Measurements from ENCODE around the gene FBXO46. TPM values are rescaled to one million over a fixed set of nuclear protein-coding genes. Genes with fewer than 3 reads are reported as not detected.
"Not testable (repeated sequence)": the region's sequence is repeated elsewhere in the genome, so short reads cannot be mapped to it uniquely, and the experiment has no call there.

The FBXO46 gene
- total and polyA plus RNA-seq, 12 donors, result 5.2 to 13.5 (median 9.1) TPM

- no peak for TF ChIP-seq CTCF (IDR thresholded peaks at IDR 0.05)
- 80 to 83% methylated on average over 9 of the region's 9 CpGs for WGBS, 2 donors
- H3K36me3 ChIP-seq, result no peaks in the 10 kb centered on the region
- no peak overlapping the region for H3K27ac ChIP-seq
- H3K4me1 ChIP-seq, result peaks cover 0 to 1% (median 0%) of the 10 kb centered on the region in 9 donors
- intact Hi-C loops (cut with DNase I), result no loop called here
- no peak for ATAC-seq
- H3K27me3 ChIP-seq, result peaks cover 0 to 4% (median 0%) of the 10 kb centered on the region in 7 donors
- no peak overlapping the region for H3K4me3 ChIP-seq
- H3K9me3 ChIP-seq, result no peaks in the 10 kb centered on the region
- DNase-seq, result no peak
Observed at GRCh38 chr19:45757695-45758094, 27.0 kb upstream of the FBXO46 start.

GRCh38 chr19:45754323-45754722 lies 23.6 kb upstream of the FBXO46 start:
- ATAC-seq, result no peak
- no peaks in the 10 kb centered on the region for H3K9me3 ChIP-seq
- no peak for DNase-seq
- TF ChIP-seq CTCF (IDR thresholded peaks at IDR 0.05), result no peak
- H3K36me3 ChIP-seq, result no peaks in the 10 kb centered on the region
- 93 to 95% methylated on average over 8 of the region's 8 CpGs for WGBS, 2 donors
- H3K4me3 ChIP-seq, result no peak overlapping the region
- H3K27me3 ChIP-seq, result peaks cover 0 to 2% (median 0%) of the 10 kb centered on the region in 7 donors
- H3K4me1 ChIP-seq, result no peaks in the 10 kb centered on the region
- no peak overlapping the region for H3K27ac ChIP-seq
- intact Hi-C loops (cut with DNase I), result no loop called here

GRCh38 chr19:45753548-45753947 lies 22.9 kb upstream of the FBXO46 start:
- Histone ChIP-seq H3K4me1 (no peaks in the 10 kb centered on the region), H3K27me3 (no peaks in the 10 kb centered on the region), H3K27ac (no peak overlapping the region), H3K4me3 (no peak overlapping the region), H3K36me3 (no peaks in the 10 kb centered on the region), H3K9me3 (no peaks in the 10 kb centered on the region)
- DNase-seq, result no peak
- intact Hi-C loops (cut with DNase I), result no loop called here
- peak in 1 of 8 donors; percentile 10 for ATAC-seq
- 69% methylated on average over 6 of the region's 6 CpGs for WGBS, 2 donors
- TF ChIP-seq CTCF (IDR thresholded peaks at IDR 0.05), result no peak

DNA sequence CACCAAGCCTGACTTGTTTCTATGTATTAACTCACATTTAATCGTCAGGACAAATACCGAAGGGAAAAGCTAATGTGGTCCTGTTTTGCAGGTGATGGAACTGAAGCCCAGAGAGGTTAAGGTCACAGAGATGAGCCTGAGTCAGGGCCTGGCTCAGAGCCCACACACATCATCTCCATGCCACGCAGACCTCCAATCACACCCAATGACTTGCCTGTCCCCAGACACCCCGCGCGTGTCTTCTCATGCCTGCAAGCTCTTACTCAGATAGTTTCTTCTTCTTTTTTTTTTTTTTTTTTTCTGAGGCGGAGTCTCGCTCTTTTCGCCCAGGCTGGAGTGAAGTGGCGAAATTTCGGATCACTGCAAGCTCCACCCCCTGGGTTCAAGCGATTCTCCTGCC lies 21.9 kb upstream of the FBXO46 start:
- TF ChIP-seq CTCF (IDR thresholded peaks at IDR 0.05), result no peak
- no peaks in the 10 kb centered on the region for H3K4me1 ChIP-seq
- WGBS, 2 donors, result 95 to 96% methylated on average over 12 of the region's 12 CpGs
- DNase-seq (no peak), ATAC-seq (no peak)
- H3K9me3 ChIP-seq, result no peaks in the 10 kb centered on the region
- intact Hi-C loops (cut with DNase I), result no loop called here
- no peaks in the 10 kb centered on the region for H3K36me3 ChIP-seq
- no peak overlapping the region for H3K4me3 ChIP-seq
- H3K27ac ChIP-seq, result no peak overlapping the region
- H3K27me3 ChIP-seq, result no peaks in the 10 kb centered on the region

DNA sequence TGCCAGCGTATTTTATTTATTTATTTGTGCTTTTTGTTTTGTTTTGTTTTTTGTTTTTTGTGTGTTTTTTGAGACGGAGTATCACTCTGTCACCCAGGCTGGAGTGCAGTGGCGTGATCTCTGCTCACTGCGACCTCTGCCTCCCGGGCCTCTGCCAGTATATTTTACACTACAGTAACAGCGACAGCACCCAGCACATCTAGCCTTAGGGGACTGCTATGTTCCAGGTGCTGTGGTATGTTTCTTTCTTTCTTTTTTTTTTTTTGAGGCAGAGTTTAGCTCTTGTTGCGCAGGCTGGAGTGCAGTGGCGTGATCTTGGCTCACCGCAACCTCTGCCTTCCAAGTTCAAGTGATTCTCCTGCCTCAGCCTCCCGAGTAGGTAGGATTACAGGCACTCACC lies 20.8 kb upstream of the FBXO46 start:
- WGBS, 2 donors, result 91 to 93% methylated on average over 10 of the region's 10 CpGs
- DNase-seq; ATAC-seq; H3K27me3 ChIP-seq; H3K27ac ChIP-seq; H3K36me3 ChIP-seq; H3K4me1 ChIP-seq; H3K4me3 ChIP-seq; H3K9me3 ChIP-seq; intact Hi-C loops (cut with DNase I): not testable (repeated sequence)

All from heart right ventricle (tissue), 16 donors.